D721Med (cell line): ENCODE measurements around the gene PLCB1.

Experiments used
- DNase-seq: peaks from one replicate; pipeline ENCODE4 v3.0.0; 2011; ENCODE audit warnings: low spot score; ENCODE audit not compliant: insufficient read length
- FAIRE-seq: peaks from 2 replicates; lab custom pipeline; 2011; peaks lifted over from hg19 to GRCh38; lab: Jason Lieb, UNC
- CTCF ChIP-seq: IDR thresholded peaks from 2 replicates; pipeline ENCODE4 v1.5.1; 2012; ENCODE audit warnings: mild to moderate bottlenecking, control low read depth; ENCODE audit not compliant: insufficient read depth; ENCODE audit errors: missing control alignments

Gene PLCB1

GRCh38 chr20:8151372-8151771, 19.3 kb downstream of the PLCB1 start:
- no peak for FAIRE-seq
- DNase-seq, result no peak
- TF ChIP-seq CTCF, result no peak

- DNase-seq, result no peak
- TF ChIP-seq CTCF, result no peak
- no peak for FAIRE-seq
These were observed 20.1 kb downstream of the PLCB1 start for GRCh38 chr20:8152183-8152582.

GRCh38 chr20:8152847-8153246, 20.8 kb downstream of the PLCB1 start:
- FAIRE-seq (no peak), DNase-seq (no peak)
- TF ChIP-seq CTCF, result no peak

DNA sequence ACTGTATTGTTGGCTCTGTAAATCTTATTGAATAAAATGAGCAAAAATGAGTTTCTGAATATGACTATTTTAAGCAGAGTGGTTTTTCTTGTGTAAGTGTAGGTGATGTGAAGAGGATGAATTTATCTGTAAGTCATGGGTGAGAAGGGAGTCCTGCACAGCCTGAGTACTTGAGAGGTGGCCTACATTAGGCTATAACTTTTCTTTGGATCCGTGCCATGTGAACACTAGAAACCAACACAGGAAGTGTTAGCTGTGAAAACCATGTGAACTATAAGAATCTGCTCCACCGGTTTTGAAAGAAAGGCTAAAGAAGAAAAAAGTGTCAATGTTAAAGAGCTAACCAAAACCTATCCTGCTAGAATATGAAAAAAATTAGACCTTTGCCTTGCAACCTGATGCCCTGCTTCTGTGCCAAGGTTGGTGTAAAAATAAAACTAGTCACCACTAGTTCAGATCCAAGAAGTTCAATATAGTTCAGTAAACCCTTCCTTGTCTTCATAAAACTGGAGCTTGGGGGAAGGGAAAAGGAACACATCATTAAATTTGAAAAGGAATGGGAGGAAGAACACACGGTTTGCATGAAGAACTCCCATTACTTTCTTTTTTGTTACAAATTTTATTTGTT, 21.3 kb downstream of the PLCB1 start:
- no peak for TF ChIP-seq CTCF
- DNase-seq, result no peak
- no peak for FAIRE-seq

DNA sequence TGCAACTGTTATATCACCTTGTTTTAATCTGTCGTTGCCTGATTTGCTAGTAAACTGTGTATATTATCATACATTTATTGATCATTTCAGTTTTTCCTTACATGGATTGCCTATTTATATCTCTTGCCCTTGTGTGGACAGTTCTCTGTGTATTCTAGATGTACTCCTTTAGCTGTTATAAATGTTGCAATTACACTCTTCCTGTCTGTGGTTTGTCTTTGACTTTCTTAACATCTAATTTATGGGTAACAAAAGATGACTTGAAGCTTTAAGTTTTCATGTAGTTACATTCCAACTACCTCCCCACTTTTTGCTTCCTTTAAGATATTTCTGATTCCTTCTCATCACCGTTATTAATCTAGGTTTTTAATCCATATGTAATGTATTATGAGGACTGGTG, 22.6 kb downstream of the PLCB1 start:
- TF ChIP-seq CTCF, result no peak
- DNase-seq (no peak), FAIRE-seq (no peak)

DNA sequence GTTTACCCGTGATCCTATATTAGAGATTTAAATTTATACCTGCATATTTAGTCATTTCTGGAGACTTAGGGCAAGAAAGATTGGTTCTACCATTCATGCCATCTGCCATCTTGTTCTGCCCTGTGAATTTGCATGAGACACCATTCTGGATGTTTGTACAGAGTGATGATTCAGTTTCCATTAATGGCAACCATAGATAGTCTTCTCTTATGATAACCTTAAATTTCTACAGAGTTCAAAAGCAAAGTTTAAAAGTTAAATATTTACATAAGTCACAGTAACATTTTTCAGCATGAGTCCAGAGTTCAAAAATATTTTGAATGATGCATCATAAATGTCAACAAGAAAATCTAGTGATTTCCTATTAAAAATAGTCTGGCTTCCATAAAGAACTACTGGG, 23.2 kb downstream of the PLCB1 start:
- FAIRE-seq (no peak), DNase-seq (no peak)
- TF ChIP-seq CTCF, result no peak

GRCh38 chr20:8155812-8156211, 23.7 kb downstream of the PLCB1 start:
- DNase-seq (no peak), FAIRE-seq (no peak)

More at GRCh38 chr20:8155812-8156211, 23.7 kb downstream of the PLCB1 start:
- TF ChIP-seq CTCF, result no peak
